HG02588 (cell line): ENCODE measurements around the gene ARPC2.
A peak's percentile ranks its signal among the peaks of the same experiment; 100 is the strongest.

Experiments used
- ATAC-seq: cut with Tn5 transposase; IDR thresholded peaks from one replicate; pipeline ENCODE4 v1.9.1; 2021; ENCODE audit warnings: mild to moderate bottlenecking, moderate library complexity; ENCODE audit not compliant: unreplicated experiment

Gene ARPC2

GRCh38 chr2:218286570-218287459 is 69.8 kb downstream of the ARPC2 start:
- ATAC-seq = peak; percentile 59

DNA sequence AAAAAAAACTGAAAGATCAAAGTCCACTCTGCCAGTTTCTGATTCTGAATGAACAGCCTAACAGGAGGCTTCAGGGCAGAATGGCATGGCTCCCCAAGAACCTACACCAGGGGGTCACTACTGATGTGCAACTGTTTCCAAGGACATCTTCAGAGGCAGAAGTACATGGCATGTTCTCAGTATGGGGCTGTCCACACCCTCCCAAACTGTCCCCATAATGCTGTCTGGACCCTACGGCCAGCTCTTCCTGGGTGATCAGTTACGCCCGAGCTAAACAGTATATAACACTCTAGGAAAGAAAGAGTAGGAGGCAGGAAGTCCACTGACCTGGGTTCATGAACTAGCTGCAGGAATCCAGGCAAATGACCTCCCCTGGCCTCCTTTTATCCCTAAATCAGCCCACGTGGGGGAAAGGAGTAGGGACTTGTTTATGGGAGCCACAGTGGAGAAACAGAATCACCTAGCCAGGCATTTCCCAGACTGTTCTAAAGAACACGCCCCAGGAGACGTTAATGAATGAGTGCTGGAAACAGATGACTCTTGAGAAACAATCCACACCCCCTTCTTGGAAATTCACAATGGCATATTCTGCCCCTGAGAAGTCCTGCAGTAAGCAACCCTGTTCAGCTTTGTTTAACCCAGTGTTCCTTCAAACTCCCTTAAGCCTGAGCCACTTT is 72.8 kb downstream of the ARPC2 start:
- ATAC-seq = no peak

GRCh38 chr2:218290316-218291261 is 73.6 kb downstream of the ARPC2 start:
- ATAC-seq = peak; percentile 51

DNA sequence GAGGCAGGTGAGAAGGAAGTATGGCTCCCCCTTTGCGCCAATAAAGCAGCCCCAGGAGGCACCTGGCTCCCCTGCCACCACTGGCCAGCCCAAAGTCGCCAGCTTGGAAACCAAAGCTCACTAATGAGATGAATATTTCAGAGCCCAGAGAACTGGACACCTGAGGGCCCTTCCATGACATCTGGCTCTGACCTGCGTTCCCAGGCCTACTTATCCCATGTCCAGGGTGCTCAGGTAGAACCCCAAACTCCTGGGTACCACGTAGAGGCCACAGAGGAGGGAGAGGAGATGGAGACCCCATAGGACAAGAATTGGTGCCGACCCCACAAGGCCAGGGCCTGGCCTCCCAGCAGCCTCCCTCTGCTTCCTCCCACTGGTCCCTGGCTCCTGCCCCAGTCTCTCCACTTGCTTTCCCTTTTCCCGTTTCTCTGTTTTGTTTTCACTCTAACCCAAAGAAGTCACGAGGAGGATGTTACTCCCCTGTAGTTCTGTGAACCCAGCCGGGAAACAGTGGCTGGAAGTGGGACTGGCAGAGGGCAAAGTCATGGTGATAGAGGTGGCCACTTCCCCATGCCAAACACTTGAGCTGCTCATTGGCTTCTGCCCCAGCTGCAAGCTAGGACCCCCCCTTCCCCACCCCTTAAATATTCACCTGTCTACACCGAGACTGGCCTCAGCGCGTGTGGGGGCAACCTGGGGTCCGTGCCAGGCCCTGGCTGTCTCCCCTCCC is 74.5 kb downstream of the ARPC2 start:
- no peak for ATAC-seq

- peak; percentile 71 for ATAC-seq
These were observed 75.3 kb downstream of the ARPC2 start, which contains the start of gene TMBIM1 for GRCh38 chr2:218292048-218293014. Gene TMBIM1, minus strand, starts transcription at chr2:218292503. Its CDS starts 10,362 bp downstream, at chr2:218282141.

DNA sequence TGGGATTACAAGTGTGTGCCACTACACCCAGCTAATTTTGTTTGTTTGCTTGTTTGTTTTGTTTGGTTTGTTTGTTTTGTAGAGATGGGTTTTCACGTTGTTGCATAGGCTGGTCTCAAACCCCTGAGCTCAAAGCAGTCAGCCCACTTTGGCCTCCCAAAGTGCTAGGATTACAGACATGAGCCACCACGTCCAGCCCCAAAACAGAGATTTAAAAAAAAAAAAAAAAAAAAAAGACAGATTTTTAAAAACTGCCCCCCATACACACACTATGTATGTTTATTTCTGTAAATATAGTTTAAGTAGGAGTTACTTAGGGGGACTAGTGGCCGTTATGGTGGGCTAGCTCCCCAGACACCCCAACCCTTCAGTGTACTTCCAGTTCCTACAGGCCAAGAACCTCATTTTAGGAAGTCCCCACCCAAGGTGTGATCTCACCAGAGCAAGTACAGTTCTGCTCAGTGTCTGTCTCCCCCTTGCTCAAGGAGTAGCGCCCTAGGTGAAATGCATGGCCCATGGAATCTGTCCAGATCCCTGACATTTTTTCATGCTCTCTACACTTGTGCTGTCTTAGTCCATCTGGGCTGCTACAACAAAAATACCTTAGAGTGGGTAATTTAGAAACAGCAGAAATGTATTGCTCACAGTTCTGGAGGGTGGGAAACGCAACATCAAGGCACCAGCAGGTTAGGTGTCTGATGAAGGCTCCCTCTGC is 76.9 kb downstream of the ARPC2 start:
- ATAC-seq = no peak

DNA sequence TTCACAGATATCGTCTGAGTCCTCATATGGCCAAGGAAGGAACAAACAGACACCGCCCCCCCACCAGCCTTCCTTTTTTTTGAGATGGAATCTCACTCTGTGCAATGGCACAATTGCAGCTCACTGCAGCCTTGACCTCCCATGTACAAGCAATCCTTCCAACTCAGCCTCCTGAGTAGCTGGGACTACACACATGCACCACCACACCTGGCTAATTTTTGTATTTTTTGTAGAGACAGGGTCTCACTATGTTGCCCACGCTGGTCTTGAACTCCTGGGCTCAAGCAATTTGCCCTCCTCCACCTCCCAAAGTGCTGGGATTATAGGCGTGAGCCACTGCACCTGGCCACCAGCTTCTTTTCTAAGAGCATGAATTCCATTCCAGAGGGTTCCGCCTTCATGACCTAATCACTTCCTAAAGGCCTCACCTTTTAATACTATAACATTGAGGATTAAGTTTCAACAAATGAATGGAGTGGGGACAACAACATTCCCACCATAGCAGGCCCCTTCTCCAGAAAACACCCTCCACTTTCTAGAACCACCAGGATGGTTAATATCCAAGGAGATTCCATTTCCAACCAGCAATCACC is 77.5 kb downstream of the ARPC2 start:
- ATAC-seq = no peak

DNA sequence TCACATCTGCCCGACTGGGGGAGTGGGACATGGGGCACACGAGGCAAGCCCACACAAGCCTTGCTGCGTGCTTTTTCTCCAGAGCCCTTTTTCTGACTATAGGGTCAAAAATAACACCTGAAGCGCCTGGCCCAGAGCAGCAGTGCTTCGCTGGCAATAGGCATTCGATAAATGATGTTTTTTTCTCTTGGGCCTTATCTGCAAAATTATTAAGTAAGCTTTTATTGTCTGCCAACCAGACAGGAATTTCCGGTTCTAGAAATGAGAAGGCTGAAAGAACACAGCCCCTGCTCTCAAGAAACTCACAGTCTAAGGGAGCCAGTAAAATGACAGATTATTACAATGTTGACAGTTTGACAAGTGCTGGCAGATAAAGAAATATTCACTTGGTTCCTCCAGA is 78.0 kb downstream of the ARPC2 start:
- no peak for ATAC-seq

DNA sequence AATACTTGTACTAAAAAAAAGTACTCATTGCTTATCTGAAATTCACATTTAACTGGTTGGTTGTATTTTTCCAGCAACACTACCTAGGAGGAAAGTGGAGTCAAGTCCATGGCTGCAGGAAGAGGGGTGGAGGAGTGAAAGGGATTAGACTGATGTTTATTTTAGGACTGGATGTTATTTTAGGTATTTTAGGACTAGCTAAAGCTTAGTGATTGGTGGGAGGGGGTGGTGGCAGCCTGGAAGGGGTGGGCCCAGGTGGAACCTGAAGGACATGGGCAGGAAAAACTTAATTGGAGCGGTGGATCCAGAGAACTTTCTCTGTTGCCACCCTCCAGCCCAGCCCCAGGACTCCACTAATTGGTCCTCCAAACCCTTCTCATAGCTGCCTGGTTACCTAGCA is 79.2 kb downstream of the ARPC2 start:
- ATAC-seq = no peak

DNA sequence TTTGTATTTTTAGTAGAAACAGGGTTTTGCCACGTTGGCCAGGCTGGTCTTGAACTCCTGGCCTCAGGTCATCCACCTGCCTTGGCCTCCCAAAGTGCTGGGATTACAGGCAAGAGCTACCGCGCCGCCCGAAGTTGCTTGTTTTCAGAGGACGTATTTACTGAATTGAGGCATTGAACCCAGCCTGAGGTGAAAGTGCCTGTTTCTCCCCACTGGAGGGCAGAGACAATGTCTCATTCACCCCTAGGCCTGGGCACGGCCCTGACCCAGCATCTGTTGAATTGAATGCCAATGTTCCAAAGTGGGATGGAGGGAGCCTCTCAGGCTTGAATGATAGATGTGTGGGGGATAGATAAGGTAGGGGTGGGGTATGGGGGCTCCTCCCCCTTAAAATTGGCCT is 79.9 kb downstream of the ARPC2 start:
- ATAC-seq = no peak

- no peak for ATAC-seq
These were observed 81.4 kb downstream of the ARPC2 start for GRCh38 chr2:218298314-218298875.

GRCh38 chr2:218300141-218300540 is 83.2 kb downstream of the ARPC2 start:
- no peak for ATAC-seq

DNA sequence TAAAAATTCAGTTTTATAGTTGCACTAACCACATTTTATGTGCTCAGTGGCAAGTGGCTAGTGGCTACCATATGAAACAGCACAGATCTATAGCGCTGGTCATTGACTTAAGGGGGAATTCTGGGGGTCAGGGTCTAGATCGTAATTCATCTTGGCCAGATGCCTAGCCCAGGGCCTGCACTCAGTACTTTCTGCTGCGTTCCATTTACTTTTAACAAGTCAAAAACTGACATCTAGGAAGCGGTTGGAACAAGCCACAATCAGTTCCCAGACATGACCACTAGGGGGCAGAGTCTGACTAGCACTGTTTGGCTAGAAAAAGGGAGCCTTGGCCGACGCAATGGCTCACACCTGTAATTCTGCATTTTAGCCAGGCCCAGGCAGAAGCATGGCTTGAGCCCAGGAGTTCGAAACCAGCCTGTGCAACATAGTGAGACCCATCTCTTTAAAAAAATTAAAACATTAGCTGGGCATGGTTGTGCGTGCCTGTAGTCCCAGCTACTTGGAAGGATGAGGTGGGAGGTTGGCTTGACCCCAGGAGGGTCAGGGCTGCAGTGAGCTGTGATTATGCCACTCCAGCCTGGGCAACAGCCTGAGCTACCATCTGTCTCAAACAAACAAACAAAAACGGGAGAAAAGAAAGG is 84.3 kb downstream of the ARPC2 start:
- ATAC-seq = peak; percentile 80
